NOMO-1 treated with DMSO at 0.1 percent for 48 hours (cell line): Measurements from ENCODE around the gene NDUFB6.
"Not testable (repeated sequence)": the region's sequence is repeated elsewhere in the genome, so short reads cannot be mapped to it uniquely, and the experiment has no call there.

Experiments used
- DNase-seq: peaks from one replicate; lab custom pipeline; 2025; ENCODE audit not compliant: unreplicated experiment; lab: John Stamatoyannopoulos, UW

NDUFB6 gene

DNA sequence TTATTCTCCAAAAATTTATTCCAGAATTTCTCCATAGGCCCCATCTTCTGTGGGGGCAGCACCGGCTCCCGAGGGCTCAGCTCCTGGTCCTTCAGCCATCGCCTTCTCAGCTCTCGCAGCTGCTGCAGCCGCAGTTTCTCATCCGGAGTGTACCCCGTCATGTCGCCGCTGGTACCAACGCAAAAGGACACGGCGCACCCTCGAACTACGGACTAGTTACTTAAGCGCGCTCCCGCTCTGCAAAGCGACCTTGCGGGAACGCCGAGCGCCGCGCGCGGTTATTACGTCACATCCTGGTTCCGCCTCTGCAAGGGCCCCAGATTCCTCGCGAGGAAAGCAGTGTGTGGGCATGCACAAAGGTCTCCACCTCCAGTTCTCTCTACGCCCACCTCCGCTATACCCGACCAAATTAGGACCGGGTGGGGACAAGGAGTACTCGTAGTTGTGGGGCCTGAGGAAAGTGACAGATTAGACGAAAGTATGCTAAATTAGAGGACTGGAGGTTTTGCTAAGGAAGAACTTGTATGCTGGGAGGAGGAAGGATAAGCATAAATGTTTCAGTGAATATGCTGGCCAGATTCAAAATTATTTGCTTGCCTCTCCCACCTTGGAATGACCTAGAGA is at the start of gene NDUFB6:
TSS of gene NDUFB6 (minus strand) at position 260 of the 624 bp plus-strand sequence. CDS start at position 161, 99 bp downstream.
- peak; percentile 93 for DNase-seq

DNA sequence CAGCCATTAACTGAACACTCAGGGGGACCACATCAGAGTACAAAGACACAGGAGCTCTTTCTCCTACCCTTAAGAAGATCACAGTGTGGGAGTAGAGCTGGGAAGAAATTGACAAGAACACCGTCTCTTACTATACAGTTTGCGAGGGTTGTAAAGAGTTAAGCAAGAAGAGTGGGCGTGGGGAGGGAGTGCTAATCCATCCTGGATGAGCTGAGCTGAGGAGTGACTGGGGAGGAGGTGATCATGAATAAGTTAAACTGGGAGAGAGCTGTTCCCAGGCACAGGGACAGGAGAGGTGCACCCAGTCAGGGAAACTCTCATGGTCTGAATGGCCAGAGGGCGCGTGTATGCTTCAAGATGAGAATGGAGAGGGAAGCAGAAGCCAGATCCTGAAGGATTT is 45.3 kb upstream of the NDUFB6 start:
- DNase-seq = no peak

DNA sequence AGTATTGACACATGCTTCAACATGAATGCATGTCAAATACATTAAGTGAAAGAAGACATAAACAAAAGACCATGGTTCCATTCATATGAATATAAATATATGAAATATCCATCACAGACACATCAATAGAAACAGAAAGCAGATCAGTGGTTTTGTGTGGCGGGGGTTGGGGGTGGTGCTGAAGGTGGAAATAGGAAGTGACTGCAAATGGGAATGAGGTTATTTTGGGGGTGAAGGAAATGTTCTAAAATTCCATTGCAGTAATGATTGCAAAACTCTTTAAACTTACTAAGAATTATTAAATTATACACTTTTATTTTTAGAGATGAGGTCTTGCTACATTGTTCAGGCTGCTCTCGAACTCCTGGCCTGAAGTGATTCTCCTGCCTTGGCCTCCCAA is 33.9 kb upstream of the NDUFB6 start:
- DNase-seq = no peak

DNA sequence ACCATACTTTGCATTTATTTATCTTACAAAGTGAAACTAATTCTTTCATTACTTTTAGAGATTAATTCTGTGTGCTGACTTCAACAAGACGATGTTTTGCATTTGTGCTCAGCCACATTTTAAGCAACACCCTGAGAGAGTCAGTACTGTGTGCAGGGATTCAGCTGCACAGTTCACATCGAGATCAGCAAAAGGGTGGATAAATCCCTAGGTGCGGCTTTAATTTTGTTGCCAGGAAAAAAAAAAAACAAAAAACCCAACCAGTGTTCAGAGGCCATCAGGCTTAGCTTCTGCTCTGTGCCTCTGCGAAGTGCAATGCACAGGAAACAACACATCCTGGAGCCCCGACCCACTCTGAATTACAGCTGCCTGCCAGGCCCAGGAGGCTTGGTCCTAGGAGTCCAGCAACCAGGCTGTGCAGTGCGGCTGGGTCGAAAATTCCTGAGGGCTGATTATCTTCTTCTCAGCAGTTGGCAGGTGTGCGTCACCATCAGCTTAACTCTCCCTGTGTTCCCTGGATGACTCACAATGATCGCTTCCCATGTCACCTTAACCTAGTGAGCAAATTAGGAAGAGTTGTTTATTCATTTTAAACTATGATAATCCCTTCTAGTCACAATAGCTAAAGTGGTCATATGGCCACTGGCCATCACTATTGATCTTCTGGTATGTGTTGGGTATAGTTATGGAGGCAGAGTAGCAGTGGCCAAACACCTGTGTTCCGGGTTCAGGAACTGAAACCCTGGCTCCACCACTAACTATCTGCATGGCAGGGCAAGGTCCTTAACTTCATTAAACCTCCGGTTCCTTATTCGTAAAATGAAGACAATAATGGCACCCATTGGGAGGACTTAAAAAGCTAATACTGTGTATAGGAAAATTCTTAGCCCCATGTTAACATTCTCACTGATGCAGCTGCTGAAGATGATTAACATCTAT is 31.2 kb upstream of the NDUFB6 start:
- no peak for DNase-seq

DNA sequence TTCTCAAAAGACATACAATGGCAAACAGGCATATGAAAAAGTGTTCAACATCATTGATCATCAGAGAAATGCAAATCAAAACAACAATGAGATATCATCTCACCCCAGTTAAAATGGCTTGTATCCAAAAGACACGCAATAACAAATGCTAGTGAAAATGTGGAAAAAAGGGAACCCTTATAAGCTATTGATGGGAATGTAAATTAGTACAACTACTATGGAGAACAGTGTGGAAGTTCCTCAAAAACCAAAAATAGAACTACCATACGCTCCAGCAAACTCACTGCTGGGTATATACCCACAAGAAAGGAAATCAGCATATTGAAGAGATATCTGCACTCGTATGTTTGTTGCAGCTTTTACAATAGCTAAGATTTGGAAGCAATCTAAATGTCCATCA is 26.1 kb upstream of the NDUFB6 start:
- DNase-seq = not testable (repeated sequence)

DNA sequence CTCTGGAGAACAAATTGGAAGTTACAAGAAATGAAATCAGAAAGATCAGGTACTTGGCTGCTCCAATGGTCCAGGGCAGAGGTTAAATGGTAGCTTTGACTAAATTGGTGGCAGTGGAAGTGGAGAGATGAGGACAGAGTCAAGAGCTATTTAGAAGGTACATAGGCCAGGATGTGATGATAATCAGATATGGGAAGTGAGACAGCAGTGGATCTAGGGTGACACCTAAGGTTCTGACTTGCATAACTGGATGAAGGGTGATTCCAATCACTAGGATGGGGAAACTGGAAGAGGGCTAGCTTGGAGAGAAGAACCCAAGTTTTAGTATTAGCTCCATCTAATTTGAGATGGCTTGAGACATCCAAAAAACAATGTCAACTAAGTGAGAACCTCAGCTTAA is 24.0 kb upstream of the NDUFB6 start:
- no peak for DNase-seq

DNA sequence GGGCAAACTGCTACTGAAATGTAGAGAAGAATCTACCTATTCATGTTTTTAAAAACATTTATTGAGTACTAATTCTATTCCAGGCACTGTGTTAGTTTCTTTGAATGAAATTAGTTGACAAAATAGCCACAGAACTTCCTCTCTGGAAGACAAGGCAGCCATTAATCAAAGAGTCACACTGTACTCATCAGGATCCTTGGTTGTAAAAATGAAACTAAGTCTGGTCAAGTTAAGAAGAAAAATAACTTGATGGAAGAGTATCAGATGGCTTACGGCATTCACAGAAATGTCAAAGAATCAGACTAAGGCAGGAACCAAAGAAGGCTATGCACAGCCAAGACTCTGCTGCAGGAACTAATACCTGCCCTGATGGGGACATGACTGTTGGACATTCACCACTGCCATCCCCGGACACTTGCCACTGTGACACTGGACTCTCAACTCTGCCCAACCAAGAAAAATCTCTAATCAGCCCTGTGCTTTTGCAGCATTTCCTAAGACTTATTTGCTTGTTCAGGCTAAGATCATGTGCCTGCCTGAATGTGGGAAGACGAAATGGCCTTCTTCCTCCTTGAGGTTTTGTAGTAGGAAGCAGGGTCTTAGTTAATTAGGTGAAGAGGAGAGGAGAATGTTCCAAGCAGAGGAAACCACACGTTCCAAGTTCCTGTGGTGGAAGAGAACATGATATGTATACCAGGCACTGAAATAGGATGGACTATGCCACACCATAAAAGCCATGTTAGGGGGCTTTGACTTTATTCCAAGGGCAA is 23.3 kb upstream of the NDUFB6 start:
- DNase-seq = no peak

DNA sequence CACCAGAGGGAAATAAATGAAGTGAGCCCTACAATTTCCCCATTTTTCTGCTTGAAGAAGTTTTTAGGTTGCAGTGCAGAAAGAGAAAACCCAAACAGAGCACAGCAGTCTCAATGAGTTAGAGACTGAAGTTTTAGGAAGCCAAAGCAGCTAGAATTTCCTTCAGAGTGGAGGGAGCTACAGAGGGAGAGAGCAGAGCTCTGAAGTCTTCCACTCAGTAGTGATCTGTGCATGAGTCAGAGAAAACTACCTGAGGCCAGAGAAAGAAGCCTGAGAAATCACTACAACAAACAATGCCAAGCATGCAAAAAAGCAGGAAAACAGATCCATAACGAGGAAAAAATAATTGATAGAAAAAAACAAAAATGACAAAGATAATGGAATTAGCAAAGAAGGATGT is 17.9 kb upstream of the NDUFB6 start:
- DNase-seq = no peak

DNA sequence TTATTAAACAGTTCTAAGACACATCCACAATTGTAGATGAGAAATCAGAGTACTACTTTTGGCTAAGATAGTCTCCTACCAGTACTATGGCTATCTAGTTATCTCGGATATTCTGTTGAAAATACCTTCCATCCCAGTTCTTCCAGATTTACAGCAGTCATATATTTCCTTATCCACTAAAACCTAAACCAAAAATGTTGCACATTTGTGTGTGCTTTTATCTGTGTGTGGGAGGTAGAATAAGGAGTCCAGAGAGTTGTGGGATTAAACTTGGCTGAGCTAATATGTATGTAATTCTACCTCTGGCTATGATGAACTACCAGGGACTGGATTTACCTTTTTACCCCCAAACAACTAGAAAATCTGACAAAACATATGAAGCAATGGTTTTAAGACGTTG is 17.5 kb upstream of the NDUFB6 start:
- DNase-seq = no peak

DNA sequence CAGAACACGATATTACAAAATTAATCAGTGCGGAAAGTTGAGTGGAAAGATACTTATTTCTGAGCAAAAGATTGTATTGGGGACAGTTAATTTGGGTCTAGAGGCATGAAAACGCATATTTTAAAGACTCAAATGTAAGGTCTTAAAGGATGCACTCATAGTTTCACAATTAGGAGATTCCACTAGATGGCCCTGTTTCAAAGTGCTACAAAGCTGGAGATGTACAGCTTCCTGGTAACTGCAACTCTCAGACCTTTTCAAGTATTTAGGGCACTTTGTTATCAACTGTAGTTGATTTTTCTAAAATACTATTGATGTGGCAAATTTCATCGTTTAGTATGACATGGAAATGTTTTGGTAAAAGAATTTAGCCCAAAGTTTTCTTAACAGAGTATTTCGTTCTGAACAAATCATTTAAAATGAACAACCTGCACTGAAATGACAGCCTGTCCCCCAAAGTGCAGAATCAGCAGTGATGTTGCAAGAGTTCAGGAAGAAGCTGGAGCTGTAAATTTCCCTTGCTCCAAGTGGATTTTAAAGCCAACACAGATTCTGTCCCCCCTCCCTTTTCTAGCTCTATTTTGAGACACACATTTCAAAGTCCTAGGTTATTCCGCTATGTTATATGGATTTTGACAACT is 16.2 kb upstream of the NDUFB6 start:
- peak; percentile 51 for DNase-seq

DNA sequence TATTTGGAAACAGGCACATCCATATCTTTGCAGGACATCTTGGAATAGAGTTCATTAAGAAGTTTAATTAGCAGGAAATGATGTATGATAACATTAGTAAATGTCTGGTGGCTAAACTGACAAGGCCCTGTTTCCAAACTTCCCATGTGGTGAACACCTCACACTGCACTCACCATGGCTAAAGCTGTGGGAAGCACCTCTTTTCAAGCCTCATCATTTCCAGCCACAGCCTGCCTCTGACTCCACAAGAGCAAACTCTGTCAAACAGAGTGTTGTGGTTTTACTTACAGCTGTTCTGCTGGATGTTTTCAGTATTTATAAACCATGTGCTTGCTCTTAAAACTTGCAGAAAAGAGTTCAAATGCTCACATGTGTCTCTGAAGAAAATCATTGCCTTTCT is 14.9 kb upstream of the NDUFB6 start:
- no peak for DNase-seq

DNA sequence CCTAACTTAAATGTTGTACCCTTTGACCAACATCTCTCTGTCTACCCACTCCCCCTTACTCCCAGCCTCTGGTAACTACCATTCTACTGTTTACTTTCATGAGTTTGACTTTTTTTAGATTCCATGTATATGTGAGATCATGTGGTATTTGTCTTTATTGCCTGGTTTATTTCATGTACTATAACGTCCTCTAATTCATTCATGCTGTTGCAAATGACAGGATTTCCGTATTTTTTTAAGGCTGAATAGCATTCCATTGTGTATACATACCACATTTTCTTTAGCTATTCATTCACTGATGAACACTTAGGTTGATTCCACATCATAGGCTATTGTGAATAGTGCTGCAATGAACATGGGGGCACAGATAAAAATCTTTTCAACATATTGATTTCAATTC is 11.8 kb upstream of the NDUFB6 start:
- DNase-seq = no peak

DNA sequence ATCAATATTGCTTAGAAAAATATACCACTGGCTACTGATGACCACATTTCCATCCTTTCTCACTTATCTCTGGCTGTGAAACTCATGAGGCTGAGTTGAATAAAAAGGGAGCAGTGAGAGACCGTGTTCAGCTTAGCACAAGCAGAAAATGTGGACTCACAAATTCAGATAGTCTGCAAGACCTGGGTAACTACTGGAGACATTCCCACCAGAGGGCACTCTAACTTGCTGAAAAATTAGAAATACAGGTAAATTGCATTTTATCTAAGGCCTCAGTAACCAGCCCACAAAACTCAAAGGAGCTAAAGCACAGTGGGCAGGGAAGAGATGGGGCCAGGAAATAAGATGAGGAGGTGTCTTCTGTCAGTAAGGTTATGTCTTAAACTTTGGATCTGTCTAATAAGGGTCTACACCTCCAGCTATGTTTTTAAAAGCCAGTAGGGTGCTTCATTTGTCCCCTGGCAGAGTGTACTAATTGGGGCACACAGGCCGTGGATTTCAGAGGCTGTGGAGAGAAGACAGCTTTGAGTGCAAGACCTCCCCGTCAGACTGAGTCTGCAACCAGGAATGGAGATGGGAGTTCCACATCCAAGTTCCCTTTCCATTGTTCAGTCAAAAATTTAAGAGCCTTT is 8.7 kb upstream of the NDUFB6 start:
- peak; percentile 53 for DNase-seq

DNA sequence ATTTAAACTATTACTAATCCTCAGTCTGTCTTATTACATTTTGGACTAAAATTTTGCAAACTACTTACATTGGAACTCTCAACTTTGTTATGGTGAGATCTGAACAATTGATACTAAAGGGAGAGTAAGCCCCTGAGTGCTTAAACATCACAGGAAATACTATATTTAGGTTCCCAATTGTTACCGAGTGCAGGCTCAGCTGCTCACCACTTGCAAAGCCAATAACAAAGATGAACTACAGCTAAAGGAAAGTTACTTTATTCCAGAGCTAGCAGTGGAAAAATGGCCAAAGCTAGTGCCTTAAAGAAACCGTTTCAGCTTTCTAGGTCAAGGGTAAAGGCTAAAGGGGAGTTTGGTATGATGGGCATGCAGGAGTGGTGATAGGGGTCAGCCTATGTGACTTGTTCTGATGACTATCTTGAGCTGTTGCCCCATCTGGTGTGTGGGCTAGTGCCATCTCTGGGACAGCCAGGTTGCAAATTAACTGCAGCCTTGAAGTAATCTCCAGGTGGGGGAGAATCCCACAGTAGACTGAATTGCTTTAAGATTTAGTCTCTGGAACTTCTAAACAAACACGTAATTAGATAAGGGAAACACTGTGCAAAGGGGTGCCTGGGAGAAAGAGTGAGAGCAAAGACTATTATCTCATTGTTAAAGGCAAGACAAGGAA is 7.8 kb upstream of the NDUFB6 start:
- no peak for DNase-seq

DNA sequence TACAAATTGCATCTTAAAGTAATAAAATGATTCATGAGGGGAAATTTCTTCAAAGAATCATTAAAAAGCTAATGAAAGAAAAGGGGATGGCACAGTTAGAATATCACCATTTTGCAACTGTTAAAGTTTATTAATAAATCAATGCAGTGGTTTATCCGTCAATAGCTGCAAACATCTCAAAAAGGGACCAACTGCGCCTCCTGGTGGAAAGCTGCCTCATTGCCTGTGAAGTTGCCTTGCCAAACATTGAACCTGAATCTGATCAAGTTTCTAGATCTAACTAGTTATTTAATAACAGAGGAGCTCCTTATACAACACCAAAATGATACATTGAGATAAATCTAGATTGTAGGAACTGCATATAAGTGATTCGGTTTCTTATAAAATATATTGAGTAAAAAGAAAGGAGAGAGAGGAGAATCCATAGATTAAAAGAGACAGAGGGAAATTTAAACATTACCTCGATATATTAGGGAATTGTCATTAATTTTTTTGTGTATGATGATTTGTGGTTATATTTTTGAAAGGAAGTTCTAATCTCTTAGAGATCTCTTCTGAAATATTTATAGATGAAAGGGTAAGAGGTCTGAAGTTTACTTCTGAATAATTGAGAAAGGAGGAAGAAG is 6.9 kb upstream of the NDUFB6 start:
- DNase-seq = peak; percentile 31

DNA sequence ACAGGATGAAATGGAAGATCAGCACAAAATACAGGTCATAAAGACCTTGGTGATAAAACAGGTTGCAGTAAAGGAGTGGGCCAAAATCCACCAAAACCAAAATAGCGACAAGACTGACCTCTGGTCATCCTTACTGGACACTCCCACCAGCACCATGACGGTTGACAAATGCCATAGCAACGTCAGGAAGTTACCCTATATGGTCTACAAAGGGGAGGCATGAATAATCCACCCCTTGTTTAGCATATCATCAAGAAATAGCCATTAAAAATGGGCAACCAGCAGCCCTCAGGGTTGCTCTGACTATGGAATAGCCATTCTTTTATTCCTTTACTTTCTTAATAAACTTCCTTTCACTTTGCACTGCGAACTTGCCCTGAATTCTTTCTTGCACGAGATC is 6.0 kb upstream of the NDUFB6 start:
- DNase-seq = no peak

DNA sequence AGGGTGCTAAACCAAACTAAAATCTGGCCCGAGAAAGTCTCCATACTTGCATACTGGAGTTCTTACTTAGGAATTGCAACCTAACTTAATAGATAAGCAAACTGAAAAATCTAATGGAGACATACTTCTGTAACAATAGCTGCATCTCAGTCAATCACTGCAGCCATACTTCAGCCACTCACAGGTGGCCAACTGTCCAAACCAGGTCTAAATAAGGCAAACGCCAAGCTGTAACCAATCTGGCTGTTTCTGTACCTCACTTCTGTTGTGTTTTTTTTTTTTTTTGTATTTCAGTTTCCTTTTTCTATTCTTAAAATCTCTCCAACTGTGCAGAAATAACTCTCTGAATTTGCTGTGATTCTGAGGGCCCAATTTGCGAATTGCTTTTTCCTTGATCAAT is 4.4 kb upstream of the NDUFB6 start:
- no peak for DNase-seq

DNA sequence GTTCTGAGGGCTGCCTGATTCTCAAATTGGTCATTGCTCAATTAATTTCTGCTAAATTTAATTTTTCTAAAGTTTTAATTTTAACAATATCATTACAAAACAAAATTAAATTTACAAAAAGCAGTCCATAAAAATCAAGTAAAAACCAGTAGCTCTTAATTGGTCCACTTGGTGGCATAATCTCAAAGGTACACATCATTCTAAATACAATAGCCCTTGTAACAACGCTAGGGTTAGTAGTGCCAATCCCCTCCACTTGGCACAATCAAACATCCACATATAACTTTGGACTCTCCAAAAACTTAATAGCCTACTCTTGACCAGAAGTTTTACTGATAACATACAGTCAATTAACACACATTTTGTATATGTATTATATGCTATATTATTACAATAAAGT is 1.9 kb upstream of the NDUFB6 start:
- DNase-seq = no peak

DNA sequence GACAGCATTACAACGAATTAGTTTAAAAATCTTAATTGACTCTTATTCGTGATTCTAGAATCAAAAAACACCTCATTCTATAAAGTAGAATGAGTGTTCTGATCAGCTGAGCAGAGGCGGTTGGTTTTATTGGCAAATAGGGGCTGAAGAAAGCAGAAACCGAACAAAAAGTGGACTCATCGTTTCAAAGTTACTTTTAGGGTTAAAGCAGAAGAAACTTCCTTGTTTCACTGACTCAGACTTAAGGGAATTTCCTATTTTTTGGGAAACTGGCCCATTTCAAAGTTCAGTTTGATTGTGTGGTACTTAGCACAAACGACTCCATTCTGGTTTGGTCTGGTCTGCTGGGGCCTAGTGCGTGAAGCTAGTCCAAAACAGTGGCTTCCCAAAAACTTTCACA is 862 bp upstream of the NDUFB6 start:
- no peak for DNase-seq
